ENCODE data around the gene PTPRN2. TPM values are rescaled to one million over a fixed set of nuclear protein-coding genes. Genes with fewer than 3 reads are reported as not detected.

The PTPRN2 gene
- polyA plus RNA-seq, 4 donors: 1.6 to 11.7 (median 4.0) TPM

DNA sequence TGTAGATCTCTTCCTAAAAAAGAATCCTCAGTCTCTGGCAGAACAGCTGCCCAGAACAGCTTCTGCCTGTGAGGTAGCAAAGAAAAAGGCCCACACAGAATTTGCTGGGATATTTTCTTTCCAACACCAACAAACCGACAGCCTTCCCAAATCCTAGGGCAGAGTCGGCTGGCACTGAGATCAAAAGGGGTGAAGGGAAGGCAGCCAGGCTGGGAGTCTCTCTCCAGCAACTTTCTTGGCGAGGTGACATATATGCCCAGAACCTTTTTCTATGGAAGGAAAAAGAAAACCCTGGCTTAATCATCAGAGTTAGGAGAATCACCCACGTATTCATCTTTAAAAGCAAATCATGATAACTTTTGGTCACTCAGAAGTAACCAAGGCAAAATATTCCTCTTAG is 971.2 kb downstream of the PTPRN2 start:
- DNase-seq: no peak
- Histone ChIP-seq H3K4me1 (ENCODE audit: control insufficient read depth in 3 of 3, insufficient read depth in 2 of 3, low read depth in 1 of 3, low read length in 2 of 3) (no peaks in the 10 kb centered on the region), H3K9me3 (ENCODE audit: control insufficient read depth in 2 of 2, insufficient read depth in 1 of 2, low read depth in 1 of 2, low read length in 1 of 2) (no peaks in the 10 kb centered on the region), H3K36me3 (ENCODE audit: control insufficient read depth in 3 of 3, insufficient read depth in 2 of 3, low read depth in 1 of 3, low read length in 3 of 3) (no peaks in the 10 kb centered on the region), H3K27ac (ENCODE audit: low read depth in 1 of 3, low read length in 2 of 3) (no peak overlapping the region), H3K27me3 (ENCODE audit: control insufficient read depth in 3 of 3, insufficient read depth in 3 of 3, low read length in 3 of 3) (peaks cover 0 to 11% (median 0%) of the 10 kb centered on the region in 3 donors), H3K4me3 (ENCODE audit: low read depth in 1 of 3, low read length in 3 of 3) (no peak overlapping the region)
- FAIRE-seq: no peak
- WGBS, 3 donors: 80 to 84% (median 81%) methylated on average over 4 of the region's 4 CpGs

DNA sequence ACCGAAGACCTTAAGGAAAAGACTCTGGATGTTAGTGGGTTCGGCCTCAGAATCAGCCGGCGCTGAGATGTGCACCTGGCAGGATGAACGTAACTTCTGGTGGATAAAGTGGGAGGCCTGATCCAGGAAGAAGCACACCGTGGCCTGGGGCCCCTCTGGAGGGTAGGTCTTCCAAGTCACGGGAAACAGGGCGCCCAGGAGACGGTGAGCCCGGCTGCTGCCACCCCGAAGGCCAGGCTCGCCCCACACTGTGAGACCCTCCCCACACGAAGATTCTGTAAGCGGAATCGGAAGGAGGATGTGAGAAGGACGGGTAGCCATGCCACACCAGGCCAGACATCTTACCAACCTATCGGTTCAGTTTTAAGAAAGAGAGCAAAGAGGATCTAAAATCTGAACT is 971.8 kb downstream of the PTPRN2 start:
- H3K9me3 ChIP-seq (ENCODE audit: control insufficient read depth in 2 of 2, insufficient read depth in 1 of 2, low read depth in 1 of 2, low read length in 1 of 2): no peaks in the 10 kb centered on the region
- no peak overlapping the region for H3K4me3 ChIP-seq (ENCODE audit: low read depth in 1 of 3, low read length in 3 of 3)
- no peaks in the 10 kb centered on the region for H3K4me1 ChIP-seq (ENCODE audit: control insufficient read depth in 3 of 3, insufficient read depth in 2 of 3, low read depth in 1 of 3, low read length in 2 of 3)
- 89 to 96% (median 95%) methylated on average over 17 of the region's 17 CpGs for WGBS, 3 donors
- no peak overlapping the region for H3K27ac ChIP-seq (ENCODE audit: low read depth in 1 of 3, low read length in 2 of 3)
- H3K36me3 ChIP-seq (ENCODE audit: control insufficient read depth in 3 of 3, insufficient read depth in 2 of 3, low read depth in 1 of 3, low read length in 3 of 3): no peaks in the 10 kb centered on the region
- FAIRE-seq (no peak), DNase-seq (no peak)
- H3K27me3 ChIP-seq (ENCODE audit: control insufficient read depth in 3 of 3, insufficient read depth in 3 of 3, low read length in 3 of 3): peaks cover 0 to 11% (median 0%) of the 10 kb centered on the region in 3 donors

DNA sequence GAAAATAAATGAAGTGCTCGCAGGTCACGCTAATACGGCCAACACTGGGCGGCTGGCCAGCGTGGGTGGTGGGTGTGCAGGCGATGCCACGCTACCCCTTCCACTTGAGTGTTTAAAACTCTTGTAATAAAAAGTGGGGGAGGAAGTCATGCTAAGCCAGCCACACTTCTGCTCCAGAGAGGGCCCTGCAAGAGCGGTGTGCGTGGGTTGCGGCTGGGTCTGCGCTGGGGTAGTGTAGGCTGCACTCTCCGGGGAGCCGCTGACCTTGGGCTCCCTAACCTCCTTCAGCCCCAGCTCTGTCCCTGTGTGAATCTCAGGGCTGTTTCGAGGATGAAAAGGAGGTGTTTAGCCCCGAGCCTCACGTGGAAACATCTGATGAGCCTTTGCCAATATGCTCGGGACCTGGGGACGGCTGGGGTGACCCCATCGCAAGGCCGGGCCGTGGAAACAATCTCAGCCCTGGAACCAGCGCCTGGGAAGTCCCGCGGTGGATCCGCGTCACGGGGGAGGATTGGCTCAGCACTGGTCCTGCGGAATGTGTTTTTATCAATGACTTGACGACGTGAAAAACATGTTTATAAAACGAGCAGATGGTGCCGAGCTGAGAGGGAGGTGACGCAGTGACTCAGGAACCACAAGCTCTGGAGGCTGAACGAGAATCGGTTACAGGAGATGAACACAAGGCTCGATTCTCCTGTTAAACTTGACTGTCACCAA is 972.4 kb downstream of the PTPRN2 start:
- H3K27ac ChIP-seq (ENCODE audit: low read depth in 1 of 3, low read length in 2 of 3): no peak overlapping the region
- H3K27me3 ChIP-seq (ENCODE audit: control insufficient read depth in 3 of 3, insufficient read depth in 3 of 3, low read length in 3 of 3): peaks cover 0 to 11% (median 0%) of the 10 kb centered on the region in 3 donors
- H3K36me3 ChIP-seq (ENCODE audit: control insufficient read depth in 3 of 3, insufficient read depth in 2 of 3, low read depth in 1 of 3, low read length in 3 of 3): no peaks in the 10 kb centered on the region
- DNase-seq: peak in 1 of 2 donors; percentile 7
- 79 to 88% (median 86%) methylated on average over 36 of the region's 36 CpGs for WGBS, 3 donors
- H3K4me1 ChIP-seq (ENCODE audit: control insufficient read depth in 3 of 3, insufficient read depth in 2 of 3, low read depth in 1 of 3, low read length in 2 of 3): no peaks in the 10 kb centered on the region
- no peak for FAIRE-seq
- no peaks in the 10 kb centered on the region for H3K9me3 ChIP-seq (ENCODE audit: control insufficient read depth in 2 of 2, insufficient read depth in 1 of 2, low read depth in 1 of 2, low read length in 1 of 2)
- H3K4me3 ChIP-seq (ENCODE audit: low read depth in 1 of 3, low read length in 3 of 3): no peak overlapping the region

DNA sequence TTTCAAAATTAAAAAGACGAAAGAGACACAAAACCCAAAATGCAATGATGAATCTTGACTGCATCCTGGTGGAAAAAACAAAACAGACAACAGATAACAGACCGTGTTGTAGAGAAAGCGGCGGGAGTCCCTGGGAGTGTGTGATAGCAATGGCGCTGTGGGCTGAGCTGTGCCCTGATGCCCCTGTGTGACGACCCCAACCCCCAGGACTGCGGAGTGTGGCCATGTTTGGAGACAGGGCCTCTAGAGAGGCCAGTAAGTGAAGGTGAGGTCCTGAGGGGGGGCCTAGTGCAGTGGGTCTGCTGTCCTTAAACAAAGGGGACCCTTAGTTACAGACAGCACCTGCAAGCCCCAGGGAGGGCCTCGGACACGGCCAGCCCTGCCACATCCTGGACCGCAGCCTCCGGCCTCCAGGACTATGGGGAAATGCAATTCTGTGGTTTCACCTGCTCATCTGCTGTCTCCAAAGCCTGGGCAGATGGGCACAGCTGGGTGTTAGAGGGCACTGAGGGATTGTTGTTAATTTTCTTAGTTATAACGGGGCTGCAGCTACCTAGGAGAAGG is 973.1 kb downstream of the PTPRN2 start:
- Histone ChIP-seq H3K27ac (ENCODE audit: low read depth in 1 of 3, low read length in 2 of 3) (no peak overlapping the region), H3K36me3 (ENCODE audit: control insufficient read depth in 3 of 3, insufficient read depth in 2 of 3, low read depth in 1 of 3, low read length in 3 of 3) (no peaks in the 10 kb centered on the region), H3K9me3 (ENCODE audit: control insufficient read depth in 2 of 2, insufficient read depth in 1 of 2, low read depth in 1 of 2, low read length in 1 of 2) (peaks cover 0 to 4% of the 10 kb centered on the region in 2 donors), H3K4me1 (ENCODE audit: control insufficient read depth in 3 of 3, insufficient read depth in 2 of 3, low read depth in 1 of 3, low read length in 2 of 3) (no peaks in the 10 kb centered on the region), H3K27me3 (ENCODE audit: control insufficient read depth in 3 of 3, insufficient read depth in 3 of 3, low read length in 3 of 3) (peaks cover 0 to 11% (median 0%) of the 10 kb centered on the region in 3 donors), H3K4me3 (ENCODE audit: low read depth in 1 of 3, low read length in 3 of 3) (no peak overlapping the region)
- FAIRE-seq (no peak), DNase-seq (no peak)
- WGBS, 3 donors: 83 to 89% (median 85%) methylated on average over 12 of the region's 12 CpGs

DNA sequence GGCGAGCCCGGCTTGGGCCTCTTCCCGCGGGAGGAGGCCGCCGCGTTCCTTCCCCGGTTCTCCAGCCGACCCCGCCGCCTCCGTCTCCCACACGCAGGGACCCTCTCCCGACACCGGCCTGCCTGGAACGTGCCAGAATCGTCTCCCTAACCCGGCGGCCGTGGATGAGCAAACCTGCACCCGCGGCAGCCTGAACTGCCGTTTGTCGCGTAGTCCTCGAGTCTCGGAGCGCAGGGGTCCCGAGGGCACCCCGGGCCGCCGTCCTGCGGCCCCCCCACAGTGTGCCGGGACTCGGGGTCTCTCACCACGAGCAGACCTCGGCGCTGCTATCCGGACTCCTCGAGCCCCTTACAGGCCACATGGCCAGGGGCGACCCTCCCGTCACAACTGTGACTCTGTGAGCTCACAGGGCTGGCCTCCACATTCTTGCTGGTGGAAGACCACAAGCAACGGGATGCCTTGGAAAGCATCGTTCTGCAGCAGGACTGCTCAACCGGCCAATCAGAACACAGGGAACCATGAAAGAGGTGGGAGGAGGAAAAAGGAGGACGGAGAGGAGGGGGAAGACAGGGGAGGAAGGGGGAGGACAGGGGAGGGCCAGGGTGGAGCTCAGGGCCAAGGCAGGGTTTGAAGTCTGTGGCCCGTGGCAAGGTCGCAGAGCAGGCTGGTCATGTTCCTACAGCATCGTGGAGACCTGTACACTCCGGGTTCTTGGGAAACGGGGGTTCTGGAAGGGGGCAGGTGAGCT is 973.9 kb downstream of the PTPRN2 start:
- H3K27me3 ChIP-seq (ENCODE audit: control insufficient read depth in 3 of 3, insufficient read depth in 3 of 3, low read length in 3 of 3): peaks cover 0 to 11% (median 0%) of the 10 kb centered on the region in 3 donors
- DNase-seq: peak in 1 of 2 donors; percentile 8
- H3K36me3 ChIP-seq (ENCODE audit: control insufficient read depth in 3 of 3, insufficient read depth in 2 of 3, low read depth in 1 of 3, low read length in 3 of 3): no peaks in the 10 kb centered on the region
- H3K4me1 ChIP-seq (ENCODE audit: control insufficient read depth in 3 of 3, insufficient read depth in 2 of 3, low read depth in 1 of 3, low read length in 2 of 3): no peaks in the 10 kb centered on the region
- WGBS, 3 donors: 51 to 57% (median 54%) methylated on average over 40 to 51 of the region's 51 CpGs
- no peak overlapping the region for H3K27ac ChIP-seq (ENCODE audit: low read depth in 1 of 3, low read length in 2 of 3)
- H3K4me3 ChIP-seq (ENCODE audit: low read depth in 1 of 3, low read length in 3 of 3): peak overlapping the region in 2 of 3 donors; percentile 36 to 60
- FAIRE-seq: no peak
- H3K9me3 ChIP-seq (ENCODE audit: control insufficient read depth in 2 of 2, insufficient read depth in 1 of 2, low read depth in 1 of 2, low read length in 1 of 2): peaks cover 0 to 4% of the 10 kb centered on the region in 2 donors

DNA sequence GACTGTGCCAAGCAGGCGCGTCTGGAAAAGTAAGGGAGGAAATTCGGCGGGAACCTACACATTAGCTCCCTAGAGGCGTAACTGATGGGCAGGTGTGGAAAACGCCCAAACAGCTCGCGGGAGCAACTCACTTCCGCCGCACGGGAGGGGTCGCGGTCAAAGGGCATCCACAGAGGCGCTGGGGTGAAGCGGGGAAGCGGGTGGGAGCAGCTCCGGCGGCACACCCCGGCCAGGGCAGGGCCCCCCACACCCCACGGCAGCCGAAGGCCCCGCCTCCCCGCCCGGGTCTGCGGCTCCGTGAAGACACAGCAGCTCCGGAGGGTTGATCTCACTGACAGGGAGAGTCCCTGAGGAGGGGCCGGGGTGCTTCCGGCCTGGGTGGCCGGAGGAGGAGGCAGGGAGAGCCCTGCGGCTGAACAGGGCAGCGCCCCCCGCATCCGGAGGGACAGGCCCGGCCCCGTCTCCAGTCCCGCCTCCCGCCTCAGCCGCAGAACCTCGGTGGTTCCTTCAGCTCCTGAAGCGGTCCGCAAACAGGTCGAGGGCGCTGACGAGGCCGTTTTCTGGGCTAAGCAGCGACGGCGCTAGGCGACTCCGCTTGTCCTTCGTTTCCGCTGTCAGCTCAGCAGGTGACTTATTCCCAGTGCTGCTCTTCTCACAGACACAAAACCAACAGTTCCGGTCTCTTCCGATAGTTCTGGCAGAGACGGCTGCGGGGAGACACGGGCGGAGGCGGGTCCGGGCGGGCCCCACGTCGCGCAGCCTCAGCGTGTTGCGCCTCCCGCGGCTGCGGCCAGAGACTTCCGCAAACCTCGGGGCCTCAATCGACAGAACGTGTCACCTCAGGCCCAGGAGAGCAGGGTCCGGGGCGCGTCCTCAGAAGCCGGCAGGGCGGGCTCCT is 974.7 kb downstream of the PTPRN2 start:
- no peak for FAIRE-seq
- Histone ChIP-seq H3K9me3 (ENCODE audit: control insufficient read depth in 2 of 2, insufficient read depth in 1 of 2, low read depth in 1 of 2, low read length in 1 of 2) (peaks cover 0 to 4% of the 10 kb centered on the region in 2 donors), H3K27me3 (ENCODE audit: control insufficient read depth in 3 of 3, insufficient read depth in 3 of 3, low read length in 3 of 3) (peaks cover 0 to 11% (median 0%) of the 10 kb centered on the region in 3 donors), H3K4me1 (ENCODE audit: control insufficient read depth in 3 of 3, insufficient read depth in 2 of 3, low read depth in 1 of 3, low read length in 2 of 3) (no peaks in the 10 kb centered on the region), H3K4me3 (ENCODE audit: low read depth in 1 of 3, low read length in 3 of 3) (peak overlapping the region; percentile 36 to 60 (median 37)), H3K36me3 (ENCODE audit: control insufficient read depth in 3 of 3, insufficient read depth in 2 of 3, low read depth in 1 of 3, low read length in 3 of 3) (no peaks in the 10 kb centered on the region), H3K27ac (ENCODE audit: low read depth in 1 of 3, low read length in 2 of 3) (peak overlapping the region in 1 of 3 donors; percentile 11)
- peak; percentile 46 to 57 for DNase-seq
- WGBS, 3 donors: 2 to 33% (median 11%) methylated on average over 69 to 79 of the region's 79 CpGs

DNA sequence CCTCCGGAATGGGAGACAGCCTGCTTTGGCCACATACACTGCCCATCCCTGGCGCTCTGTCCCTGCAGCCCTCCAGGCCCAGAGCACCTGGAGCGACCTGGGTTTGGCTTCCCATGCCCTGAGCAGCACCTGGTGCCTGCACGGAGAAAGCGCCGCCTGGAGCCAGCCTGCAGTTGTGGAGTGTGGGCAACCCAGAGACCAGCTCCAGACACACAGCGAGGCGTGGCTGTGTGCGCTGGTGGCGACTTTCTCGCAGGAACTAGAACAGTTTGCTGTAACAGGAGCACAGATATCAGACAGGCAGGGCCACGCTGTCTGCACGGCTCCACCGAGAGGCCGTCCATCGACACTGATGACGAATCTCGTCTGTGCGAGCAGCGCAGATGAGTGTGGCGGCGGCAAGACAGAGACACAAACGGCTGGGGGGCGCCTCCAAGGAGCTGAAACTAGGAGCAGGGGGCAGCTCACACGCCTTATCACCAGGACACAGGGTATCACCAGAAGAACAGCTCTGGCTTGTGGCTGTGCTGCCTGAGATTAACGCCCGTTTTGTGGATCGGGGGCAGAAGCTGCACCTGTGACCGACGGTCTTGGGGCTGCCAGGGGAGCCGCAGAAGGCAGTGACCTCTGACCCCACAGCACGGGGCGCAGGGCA is 975.5 kb downstream of the PTPRN2 start:
- H3K4me1 ChIP-seq (ENCODE audit: control insufficient read depth in 3 of 3, insufficient read depth in 2 of 3, low read depth in 1 of 3, low read length in 2 of 3): no peaks in the 10 kb centered on the region
- peaks cover 0 to 11% (median 0%) of the 10 kb centered on the region in 3 donors for H3K27me3 ChIP-seq (ENCODE audit: control insufficient read depth in 3 of 3, insufficient read depth in 3 of 3, low read length in 3 of 3)
- H3K4me3 ChIP-seq (ENCODE audit: low read depth in 1 of 3, low read length in 3 of 3): peak overlapping the region in 1 of 3 donors; percentile 60
- DNase-seq: no peak
- no peaks in the 10 kb centered on the region for H3K36me3 ChIP-seq (ENCODE audit: control insufficient read depth in 3 of 3, insufficient read depth in 2 of 3, low read depth in 1 of 3, low read length in 3 of 3)
- H3K9me3 ChIP-seq (ENCODE audit: control insufficient read depth in 2 of 2, insufficient read depth in 1 of 2, low read depth in 1 of 2, low read length in 1 of 2): peaks cover 0 to 4% of the 10 kb centered on the region in 2 donors
- 73 to 77% (median 74%) methylated on average over 29 to 33 of the region's 33 CpGs for WGBS, 3 donors
- H3K27ac ChIP-seq (ENCODE audit: low read depth in 1 of 3, low read length in 2 of 3): no peak overlapping the region
- FAIRE-seq: no peak
